Measurements from ENCODE around the gene TCF7.
"Not testable (repeated sequence)": the region's sequence is repeated elsewhere in the genome, so short reads cannot be mapped to it uniquely, and the experiment has no call there.

TCF7 gene

GRCh38 chr5:134143431-134143830 is 28.9 kb downstream of the TCF7 start:
- no peak for DNase-seq (ENCODE audit: low read depth in 2 of 2, low spot score in 1 of 2)

- no peak for DNase-seq (ENCODE audit: low read depth in 2 of 2, low spot score in 1 of 2)
Measured at GRCh38 chr5:134143944-134144941, 29.8 kb downstream of the TCF7 start.

DNA sequence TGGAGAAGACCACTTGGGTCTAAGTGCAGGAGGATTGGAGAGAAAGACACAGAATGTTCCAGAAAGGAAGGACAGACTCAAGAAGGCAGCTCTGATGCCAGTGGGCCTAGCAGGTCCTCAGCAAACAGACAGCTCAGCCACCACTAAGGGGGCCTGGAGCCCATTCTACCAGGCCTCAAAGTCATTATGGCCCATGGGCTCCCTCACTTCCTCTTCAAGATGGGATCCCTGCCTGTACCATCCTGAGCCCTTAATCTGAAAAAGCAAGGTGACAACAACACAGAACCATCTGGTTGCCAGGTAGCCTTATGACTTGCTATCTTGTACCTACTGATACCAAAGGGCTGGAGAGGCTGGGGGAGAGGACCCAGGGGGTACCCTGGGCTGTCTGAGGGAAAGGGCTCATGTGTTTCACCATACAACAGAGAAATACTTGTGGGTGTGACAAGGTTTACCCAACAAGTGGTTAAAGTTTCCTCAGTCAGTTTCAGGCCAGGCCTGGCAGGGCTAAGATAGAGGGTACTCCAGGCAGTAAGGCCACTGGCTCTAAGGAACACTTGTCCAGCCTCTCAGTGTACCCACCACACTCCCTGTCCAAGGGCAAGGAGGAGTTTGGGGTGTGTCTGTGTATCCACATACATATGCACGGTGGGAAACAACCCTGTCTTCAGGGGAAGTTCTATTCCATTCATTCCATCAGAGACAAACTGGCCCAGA is 30.7 kb downstream of the TCF7 start:
- DNase-seq (ENCODE audit: low read depth in 2 of 2, low spot score in 1 of 2), result no peak

- DNase-seq (ENCODE audit: low read depth in 2 of 2, low spot score in 1 of 2), result peak; percentile 58 to 78
Measured at GRCh38 chr5:134145779-134146581, 31.5 kb downstream of the TCF7 start.

- DNase-seq (ENCODE audit: low read depth in 2 of 2, low spot score in 1 of 2), result no peak
Measured at GRCh38 chr5:134146651-134147518, 32.4 kb downstream of the TCF7 start.

DNA sequence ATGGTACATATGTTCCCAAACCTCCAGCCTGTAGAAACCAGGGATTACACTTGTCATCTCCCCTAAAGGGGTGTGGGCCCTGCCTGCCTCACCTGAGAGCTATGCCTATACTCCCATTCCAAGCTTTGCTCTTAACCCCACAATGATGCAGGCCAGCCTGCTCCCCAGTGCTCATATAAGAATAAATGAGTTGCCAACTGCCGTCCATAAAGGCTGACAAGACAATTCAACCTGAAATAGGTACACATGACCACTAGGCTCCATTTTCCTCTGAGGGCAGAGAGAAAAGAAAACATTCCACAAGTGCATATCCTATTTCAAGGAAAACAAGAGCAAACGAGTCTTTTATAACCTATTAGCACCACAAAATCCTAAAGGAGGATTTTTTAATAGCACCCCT is 33.8 kb downstream of the TCF7 start:
- no peak for DNase-seq (ENCODE audit: low read depth in 2 of 2, low spot score in 1 of 2)

DNA sequence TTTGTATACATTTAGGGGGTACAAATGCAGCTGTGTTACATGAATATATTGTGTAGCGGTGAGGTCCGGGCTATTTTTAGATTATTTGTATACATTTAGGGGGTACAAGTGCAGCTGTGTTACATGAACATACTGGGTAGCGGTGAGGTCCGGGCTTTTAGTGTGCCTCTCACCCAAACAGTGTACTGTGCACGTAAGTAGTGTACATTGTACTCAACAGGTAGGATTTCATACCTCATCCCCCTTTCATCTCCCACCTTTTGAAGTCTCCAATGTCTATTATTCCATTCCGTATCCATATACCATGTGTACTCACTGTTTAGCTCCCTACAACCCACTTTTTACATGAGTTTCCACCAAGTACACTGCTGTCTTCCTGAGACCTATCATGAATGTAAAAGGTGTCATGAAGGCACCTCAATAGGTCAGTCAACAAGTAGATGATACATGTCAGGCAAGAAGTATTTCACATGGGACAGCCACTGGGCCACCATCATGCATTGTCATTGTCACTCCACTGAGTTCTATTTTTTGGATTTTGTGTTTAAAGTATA is 34.6 kb downstream of the TCF7 start:
- DNase-seq (ENCODE audit: low read depth in 2 of 2, low spot score in 1 of 2), result no peak

DNA sequence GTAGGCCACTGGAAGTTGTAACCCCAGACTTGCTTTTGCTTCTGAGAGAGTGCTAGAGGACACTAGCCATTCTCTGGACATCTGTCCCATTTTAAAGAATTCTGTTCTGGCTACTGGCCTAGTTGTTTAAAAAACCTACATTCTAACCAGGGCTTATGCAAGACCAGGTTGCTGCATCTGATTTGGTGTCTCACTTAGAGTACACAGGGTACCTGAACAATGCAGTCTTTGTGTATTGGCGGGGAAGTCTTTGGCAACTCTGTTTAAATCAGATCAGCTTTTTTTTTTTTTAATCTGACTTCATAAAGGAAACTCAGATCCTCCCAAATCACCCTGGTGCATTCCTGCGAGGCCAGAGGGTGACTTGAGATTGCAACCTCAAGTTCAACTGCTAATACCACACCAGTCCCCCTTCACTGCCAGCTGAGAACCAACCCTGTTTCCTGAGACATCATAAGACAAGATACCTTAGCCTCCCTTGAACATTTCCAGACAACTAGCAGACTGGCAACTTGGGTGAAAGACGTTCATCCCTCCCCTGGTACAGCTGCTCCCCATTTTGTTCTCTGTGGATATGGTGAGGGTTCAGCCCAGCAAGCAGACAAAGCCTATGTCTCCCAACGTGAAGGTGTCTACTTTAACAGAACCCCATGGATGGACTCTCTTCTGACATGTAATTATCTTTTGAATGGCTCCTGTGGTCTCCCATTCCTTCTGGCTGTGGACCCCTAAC is 35.3 kb downstream of the TCF7 start:
- no peak for DNase-seq (ENCODE audit: low read depth in 2 of 2, low spot score in 1 of 2)

GRCh38 chr5:134151723-134152122 is 37.2 kb downstream of the TCF7 start:
- DNase-seq (ENCODE audit: low read depth in 2 of 2, low spot score in 1 of 2), result no peak

- not testable (repeated sequence) for DNase-seq (ENCODE audit: low read depth in 2 of 2, low spot score in 1 of 2)
Measured at GRCh38 chr5:134152173-134152832, 37.8 kb downstream of the TCF7 start.

- DNase-seq (ENCODE audit: low read depth in 2 of 2, low spot score in 1 of 2), result no peak
Measured at GRCh38 chr5:134153241-134153640, 38.8 kb downstream of the TCF7 start.

DNA sequence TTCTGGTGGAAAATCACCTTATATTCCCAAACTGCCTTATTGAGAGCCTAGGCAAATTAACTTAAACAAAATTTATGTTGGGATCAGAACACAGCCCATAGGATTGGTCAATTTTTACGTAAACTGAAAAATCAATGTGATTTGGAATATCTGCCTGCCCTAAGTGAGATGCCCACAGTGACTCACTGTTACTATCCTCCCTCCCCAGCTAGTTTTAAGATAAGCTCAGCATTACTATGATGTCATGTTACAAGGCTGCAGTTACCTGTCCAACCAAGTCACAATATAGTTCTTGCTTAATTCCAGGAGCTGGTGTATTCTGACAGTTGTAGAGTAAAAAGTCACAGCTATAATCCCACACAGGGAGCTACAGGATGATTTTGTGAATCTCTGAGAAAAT is 39.2 kb downstream of the TCF7 start:
- DNase-seq (ENCODE audit: low read depth in 2 of 2, low spot score in 1 of 2), result no peak

- no peak for DNase-seq (ENCODE audit: low read depth in 2 of 2, low spot score in 1 of 2)
Measured at GRCh38 chr5:134161513-134162395, 47.3 kb downstream of the TCF7 start.

DNA sequence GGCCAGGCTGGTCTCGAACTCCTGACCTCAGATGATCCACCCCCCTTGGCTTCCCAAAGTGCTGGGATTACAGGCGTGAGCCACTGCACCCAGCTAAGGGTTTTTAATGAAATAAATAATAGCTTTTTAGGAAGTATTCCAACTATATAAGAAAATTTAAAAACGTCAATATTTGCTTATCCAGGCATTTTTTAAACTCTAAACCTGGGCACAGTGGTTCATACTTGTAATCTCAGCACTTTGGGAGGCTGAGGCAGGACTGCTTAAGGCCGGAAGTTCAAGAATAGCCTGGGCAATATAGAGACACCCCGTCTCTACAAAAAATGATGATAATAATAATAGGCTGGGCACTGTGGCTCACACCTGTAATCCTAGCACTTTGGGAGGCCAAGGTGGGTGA is 48.1 kb downstream of the TCF7 start:
- no peak for DNase-seq (ENCODE audit: low read depth in 2 of 2, low spot score in 1 of 2)

DNA sequence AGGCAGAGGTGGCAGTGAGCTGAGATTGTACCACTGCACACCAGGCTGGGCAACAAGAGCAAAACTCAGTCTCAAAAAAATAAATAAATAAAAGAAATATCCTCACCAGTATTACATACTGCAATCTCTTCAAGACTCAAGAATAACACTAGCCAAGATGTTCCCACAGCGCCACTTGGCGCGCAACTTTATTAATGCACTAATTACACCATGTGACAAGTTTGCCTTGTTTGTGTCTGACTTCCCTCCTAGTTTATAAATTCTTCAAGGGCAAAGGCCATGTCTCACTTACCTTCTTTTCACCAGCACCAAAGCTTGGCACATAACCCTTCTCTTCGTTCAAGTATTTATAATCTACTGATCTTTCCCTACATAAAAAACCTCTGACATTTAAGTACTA is 57.5 kb downstream of the TCF7 start:
- no peak for DNase-seq (ENCODE audit: low read depth in 2 of 2, low spot score in 1 of 2)

- DNase-seq (ENCODE audit: low read depth in 2 of 2, low spot score in 1 of 2), result no peak
Measured at GRCh38 chr5:134174841-134175839, 60.7 kb downstream of the TCF7 start.
